Activated gamma-delta T cell (primary cell): Measurements from ENCODE around the gene RAVER2.

Experiments
- DNase-seq: peaks from one replicate; lab custom pipeline; 2025; lab: John Stamatoyannopoulos, UW

The RAVER2 gene

DNA sequence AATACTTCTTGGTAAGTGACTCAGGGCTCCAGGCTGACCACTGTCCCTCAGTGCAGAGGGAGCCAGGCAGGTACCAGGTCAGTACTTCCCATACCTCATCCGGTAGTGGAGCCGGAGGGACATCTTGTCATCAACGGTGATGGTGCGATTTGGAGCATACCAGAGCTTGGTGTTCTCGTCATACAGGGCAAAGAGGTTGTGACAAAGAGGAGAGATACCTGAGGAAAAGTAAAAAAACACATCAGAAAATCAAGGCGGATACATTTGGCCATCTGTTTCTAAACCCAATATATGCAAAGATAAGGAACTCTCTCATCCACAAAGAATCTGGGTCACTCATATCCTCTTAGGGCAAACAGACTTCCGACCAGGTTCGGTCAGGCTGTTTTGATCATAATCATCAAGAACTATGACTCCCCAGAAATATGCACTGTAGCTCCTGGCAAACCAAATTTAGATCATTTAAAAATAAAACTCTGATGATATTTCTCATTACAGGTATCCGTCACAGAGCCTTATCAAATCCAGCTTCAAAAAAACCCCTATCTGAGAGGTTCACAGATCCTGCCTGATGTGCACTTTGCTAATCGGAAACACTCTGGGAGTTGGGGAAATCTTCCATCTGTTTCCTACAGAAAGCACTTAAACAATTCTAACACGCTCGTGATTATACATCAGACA lies 134.2 kb downstream of the RAVER2 start:
- no peak for DNase-seq

GRCh38 chr1:64880449-64880848 lies 135.6 kb downstream of the RAVER2 start:
- no peak for DNase-seq

- no peak for DNase-seq
Measured at GRCh38 chr1:64881281-64881680, 136.4 kb downstream of the RAVER2 start.
